Anterior cingulate cortex (tissue), 58 donors: Measurements from ENCODE around the gene MAP3K2.
A peak's percentile ranks its signal among the peaks of the same experiment; 100 is the strongest.
"Not testable (repeated sequence)": the region's sequence is repeated elsewhere in the genome, so short reads cannot be mapped to it uniquely, and the experiment has no call there.

Source experiments
- DNase-seq, 58 donors: peaks; one replicate each; lab custom pipeline; 2025; lab: John Stamatoyannopoulos, UW

Gene MAP3K2

DNA sequence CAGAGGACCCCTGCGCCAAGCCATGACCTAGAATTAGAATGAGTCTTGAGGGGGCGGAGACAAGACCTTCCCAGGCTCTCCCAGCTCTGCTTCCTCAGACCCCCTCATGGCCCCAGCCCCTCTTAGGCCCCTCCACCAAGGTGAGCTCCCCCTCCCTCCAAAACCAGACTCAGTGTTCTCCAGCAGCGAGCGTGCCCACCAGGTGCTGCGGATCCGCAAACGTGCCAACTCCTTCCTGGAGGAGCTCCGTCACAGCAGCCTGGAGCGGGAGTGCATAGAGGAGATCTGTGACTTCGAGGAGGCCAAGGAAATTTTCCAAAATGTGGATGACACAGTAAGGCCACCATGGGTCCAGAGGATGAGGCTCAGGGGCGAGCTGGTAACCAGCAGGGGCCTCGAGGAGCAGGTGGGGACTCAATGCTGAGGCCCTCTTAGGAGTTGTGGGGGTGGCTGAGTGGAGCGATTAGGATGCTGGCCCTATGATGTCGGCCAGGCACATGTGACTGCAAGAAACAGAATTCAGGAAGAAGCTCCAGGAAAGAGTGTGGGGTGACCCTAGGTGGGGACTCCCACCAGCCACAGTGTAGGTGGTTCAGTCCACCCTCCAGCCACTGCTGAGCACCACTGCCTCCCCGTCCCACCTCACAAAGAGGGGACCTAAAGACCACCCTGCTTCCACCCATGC, 33.5 kb upstream of the MAP3K2 start:
- DNase-seq: no peak

DNA sequence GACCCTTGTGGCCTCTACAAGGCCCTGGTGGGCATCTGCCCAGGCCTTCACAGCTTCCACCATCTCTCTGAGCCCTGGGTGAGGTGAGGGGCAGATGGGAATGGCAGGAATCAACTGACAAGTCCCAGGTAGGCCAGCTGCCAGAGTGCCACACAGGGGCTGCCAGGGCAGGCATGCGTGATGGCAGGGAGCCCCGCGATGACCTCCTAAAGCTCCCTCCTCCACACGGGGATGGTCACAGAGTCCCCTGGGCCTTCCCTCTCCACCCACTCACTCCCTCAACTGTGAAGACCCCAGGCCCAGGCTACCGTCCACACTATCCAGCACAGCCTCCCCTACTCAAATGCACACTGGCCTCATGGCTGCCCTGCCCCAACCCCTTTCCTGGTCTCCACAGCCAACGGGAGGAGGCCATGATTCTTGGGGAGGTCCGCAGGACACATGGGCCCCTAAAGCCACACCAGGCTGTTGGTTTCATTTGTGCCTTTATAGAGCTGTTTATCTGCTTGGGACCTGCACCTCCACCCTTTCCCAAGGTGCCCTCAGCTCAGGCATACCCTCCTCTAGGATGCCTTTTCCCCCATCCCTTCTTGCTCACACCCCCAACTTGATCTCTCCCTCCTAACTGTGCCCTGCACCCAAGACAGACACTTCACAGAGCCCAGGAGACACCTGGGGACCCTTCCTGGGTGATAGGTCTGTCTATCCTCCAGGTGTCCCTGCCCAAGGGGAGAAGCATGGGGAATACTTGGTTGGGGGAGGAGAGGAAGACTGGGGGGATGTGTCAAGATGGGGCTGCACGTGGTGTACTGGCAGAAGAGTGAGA, 32.5 kb upstream of the MAP3K2 start:
- DNase-seq: no peak

DNA sequence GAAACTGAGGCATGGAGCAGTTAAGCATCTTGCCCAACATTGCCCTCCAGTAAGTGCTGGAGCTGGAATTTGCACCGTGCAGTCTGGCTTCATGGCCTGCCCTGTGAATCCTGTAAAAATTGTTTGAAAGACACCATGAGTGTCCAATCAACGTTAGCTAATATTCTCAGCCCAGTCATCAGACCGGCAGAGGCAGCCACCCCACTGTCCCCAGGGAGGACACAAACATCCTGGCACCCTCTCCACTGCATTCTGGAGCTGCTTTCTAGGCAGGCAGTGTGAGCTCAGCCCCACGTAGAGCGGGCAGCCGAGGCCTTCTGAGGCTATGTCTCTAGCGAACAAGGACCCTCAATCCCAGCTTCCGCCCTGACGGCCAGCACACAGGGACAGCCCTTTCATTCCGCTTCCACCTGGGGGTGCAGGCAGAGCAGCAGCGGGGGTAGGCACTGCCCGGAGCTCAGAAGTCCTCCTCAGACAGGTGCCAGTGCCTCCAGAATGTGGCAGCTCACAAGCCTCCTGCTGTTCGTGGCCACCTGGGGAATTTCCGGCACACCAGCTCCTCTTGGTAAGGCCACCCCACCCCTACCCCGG, 31.8 kb upstream of the MAP3K2 start:
- no peak for DNase-seq

DNA sequence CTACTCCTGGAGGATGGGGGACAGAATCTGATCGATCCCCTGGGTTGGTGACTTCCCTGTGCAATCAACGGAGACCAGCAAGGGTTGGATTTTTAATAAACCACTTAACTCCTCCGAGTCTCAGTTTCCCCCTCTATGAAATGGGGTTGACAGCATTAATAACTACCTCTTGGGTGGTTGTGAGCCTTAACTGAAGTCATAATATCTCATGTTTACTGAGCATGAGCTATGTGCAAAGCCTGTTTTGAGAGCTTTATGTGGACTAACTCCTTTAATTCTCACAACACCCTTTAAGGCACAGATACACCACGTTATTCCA, 31.3 kb upstream of the MAP3K2 start:
- DNase-seq: no peak

DNA sequence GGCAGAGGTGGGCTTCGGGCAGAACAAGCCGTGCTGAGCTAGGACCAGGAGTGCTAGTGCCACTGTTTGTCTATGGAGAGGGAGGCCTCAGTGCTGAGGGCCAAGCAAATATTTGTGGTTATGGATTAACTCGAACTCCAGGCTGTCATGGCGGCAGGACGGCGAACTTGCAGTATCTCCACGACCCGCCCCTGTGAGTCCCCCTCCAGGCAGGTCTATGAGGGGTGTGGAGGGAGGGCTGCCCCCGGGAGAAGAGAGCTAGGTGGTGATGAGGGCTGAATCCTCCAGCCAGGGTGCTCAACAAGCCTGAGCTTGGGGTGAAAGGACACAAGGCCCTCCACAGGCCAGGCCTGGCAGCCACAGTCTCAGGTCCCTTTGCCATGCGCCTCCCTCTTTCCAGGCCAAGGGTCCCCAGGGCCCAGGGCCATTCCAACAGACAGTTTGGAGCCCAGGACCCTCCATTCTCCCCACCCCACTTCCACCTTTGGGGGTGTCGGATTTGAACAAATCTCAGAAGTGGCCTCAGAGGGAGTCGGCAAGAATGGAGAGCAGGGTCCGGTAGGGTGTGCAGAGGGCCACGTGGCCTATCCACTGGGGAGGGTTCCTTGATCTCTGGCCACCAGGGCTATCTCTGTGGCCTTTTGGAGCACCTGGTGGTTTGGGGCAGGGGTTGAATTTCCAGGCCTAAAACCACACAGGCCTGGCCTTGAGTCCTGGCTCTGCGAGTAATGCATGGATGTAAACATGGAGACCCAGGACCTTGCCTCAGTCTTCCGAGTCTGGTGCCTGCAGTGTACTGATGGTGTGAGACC, 30.7 kb upstream of the MAP3K2 start, which contains the start of gene PROC:
TSS of gene PROC (plus strand) at position 128 of the 812 bp plus-strand sequence. CDS start 1,516 bp downstream, outside the sequence.
- no peak for DNase-seq

DNA sequence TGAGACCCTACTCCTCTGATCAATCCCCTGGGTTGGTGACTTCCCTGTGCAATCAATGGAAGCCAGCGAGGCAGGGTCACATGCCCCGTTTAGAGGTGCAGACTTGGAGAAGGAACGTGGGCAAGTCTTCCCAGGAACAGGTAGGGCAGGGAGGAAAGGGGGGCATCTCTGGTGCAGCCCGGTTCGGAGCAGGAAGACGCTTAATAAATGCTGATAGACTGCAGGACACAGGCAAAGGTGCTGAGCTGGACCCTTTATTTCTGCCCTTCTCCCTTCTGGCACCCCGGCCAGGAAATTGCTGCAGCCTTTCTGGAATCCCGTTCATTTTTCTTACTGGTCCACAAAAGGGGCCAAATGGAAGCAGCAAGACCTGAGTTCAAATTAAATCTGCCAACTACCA, 29.6 kb upstream of the MAP3K2 start:
- no peak for DNase-seq

DNA sequence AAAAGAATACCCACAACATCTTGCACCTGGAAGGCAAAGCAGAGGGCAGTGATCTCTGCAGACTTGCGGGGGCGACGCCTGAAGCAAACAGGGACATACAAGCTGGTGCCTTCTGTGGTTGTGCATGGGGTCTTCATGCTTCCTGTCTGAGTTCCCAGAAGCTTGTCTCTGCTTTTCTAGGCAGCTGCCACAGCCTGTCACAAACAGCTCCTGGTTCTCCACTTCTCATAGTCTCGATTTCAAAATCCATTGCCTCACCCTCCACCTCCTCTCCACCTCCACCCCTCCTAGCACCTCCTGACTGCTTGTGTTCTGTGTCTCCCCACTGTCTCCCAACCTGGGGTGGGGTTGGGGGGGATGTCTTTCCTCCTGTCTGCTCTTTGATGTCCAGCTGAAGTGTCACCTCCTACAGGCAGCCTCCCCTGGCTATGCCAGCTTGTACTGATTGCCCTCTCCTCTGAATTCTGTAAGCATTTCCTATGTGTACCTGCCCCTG, 28.8 kb upstream of the MAP3K2 start:
- DNase-seq: no peak

DNA sequence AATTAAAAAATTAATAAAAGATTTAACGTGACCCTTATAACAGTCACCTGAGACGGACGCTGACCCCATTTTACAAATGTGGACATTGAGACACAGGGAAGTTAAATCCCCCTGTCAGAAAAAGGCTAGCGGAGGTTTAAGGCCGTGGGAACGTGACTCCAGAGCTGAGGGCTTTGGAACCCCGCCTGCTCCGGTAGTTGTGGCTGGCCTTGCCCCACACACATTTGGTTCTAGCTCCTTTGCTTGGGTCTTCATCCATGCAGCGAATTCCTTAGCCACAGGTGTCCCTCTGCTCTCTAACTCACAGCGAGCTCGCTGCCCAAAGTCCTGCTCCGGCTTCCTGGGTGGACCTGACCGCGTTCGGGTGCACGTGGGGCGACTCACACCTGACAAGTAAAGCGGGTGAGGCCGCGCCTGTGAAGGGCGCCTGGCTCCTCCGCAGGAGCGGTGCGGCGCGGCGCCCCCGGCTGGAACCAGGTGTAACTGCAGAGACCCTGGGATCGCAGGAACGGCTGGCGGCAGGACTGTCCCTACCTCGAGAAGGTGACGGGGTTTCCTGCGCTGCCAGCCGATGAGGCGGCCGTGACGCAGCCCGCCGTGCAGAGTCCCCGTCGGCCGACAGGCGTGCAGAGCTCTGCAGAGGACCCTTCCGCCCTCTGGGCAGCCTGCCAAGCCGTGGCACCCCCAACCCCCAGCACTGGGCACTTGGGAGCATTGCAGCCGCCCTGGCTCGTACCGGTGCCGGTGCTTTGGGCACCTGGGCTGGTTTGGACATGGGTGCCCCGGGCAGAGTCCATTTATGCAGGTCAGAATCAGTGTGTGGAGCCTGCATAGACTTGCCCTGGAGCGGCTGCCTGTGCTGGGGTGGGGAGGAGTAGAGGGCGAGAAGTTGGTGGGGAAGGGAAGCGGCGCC, 28.1 kb upstream of the MAP3K2 start:
- peak in 19 of 58 donors; percentile 12 to 48 (median 29) for DNase-seq

DNA sequence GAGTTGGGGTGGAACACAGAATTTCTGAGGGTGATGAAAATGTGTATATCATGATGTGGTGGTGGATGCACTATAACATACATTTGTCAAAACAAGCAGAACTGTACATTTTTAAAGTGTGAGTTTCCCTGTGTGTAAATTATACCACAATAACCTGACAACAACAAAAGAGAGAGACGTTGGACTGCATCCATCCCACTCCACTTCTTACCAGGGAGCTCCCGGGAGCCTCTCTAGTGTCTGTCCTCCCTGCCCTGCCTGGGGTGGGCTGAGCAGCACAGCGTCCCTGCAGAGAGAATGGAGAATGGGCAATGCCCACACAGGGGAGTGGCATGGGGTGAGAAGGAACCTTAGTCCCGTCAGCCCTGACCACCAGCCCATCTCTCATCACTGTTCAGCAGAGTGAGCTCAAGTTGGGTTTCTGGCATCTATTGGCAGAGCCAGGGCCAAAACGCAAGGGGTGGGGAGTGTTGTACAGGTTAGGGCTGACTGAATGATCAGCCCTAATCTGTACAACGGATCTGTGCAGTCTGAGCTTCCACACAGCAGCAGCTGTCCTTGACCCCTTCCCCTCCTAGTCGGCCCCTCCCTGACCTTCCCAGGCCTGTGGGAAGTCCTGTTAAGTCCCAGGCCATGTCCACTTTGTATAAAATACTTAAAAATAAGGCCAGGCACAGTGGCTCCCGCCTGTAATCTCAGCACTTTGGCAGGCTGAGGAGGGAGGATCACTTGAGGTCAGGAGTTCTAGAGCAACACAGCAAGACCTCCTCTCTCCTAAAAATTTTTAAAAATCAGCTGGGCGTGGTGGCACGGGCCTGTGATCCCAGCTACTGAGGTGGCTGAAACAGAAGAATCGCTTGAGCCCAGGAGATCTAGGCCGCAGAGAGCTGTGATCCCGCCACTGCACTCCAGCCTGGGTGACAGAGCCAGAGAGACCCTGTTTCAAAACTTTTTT, 27.1 kb upstream of the MAP3K2 start:
- no peak for DNase-seq

DNA sequence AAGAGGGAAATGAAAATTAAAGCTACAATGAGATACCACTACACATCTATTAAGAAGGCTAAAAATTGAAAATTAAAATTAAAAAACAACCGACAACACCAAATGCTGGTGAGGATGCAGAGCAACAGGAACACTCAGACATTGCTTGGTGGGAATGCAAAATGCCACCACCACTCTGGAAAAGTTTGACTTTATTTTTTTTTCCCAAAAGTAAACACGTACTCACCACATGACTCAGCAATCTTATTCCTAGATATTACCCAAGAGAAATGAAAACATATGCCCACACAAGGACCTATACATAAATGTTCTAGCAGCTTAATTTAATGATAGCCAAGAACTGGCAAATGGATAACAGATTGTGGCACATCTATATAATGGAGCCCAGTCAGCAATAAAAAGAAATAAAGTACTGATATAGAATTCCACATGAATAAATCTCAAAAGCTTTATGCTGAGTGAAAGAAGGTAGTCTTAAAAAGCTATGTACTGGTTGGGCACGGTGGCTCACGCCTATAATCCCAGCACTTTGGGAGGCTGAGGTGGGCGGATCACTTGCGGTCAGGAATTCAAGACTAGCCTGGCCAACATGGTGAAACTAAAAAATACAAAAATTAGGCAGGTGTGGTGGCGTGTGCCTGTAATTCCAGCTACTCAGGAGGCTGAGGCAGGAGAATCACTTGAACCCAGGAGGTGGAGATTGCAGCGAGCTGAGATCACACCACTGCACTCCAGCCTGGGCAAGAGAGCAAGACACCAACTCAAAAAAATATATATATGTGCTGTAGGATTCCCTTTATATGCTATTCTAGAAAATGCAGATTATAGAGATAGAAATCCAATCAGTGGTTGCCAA, 26.2 kb upstream of the MAP3K2 start:
- DNase-seq: no peak

DNA sequence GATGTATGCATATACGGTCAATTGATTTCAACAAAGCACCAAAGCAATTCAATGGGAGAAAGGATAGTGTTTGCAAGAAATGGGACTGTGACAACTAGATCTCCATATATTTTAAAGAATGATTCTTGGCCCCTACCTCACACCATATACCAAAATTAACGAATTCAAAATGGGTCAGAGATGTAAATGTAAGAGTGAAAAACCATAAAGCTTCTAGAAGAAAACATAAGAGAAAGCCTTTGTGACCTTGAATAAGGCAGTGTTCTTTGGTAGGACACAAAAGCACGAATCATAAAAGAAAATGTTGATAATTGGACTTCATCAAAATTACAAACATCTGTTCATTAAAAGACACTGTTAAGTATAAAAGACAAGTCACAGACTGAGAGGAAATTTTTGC, 25.4 kb upstream of the MAP3K2 start:
- no peak for DNase-seq

DNA sequence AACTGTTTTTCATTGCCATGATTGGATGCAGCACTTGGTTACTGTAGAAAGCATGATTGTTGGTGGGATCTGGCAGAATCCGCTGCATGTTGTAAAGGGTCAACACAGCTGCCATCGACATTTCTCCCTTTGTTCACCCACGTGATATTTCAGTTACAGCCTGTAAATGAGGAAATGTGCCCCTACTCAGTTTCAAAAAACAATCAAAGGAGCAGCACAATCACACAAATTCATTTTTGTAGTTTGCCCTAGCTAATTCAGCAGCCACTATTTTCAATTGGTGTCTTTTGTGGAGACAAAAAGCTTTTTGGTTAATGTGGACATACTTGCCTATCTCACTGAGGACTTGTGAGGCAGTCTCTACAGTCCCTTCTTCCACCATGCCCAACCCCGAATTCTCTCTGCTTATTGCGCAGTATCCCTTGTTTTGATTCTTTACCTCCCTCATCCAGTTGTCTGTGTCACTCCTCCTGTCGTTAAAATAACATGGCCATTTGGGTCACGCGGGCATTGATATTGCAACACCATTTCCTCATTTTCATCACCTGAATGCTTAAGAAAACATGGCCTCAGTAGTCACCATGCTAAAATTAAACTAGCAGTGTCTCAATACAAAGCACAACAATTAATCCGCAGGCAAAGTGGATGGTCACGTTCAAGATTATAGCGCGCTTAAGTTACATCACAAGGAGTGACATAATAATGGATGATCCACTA, 24.0 kb upstream of the MAP3K2 start:
- DNase-seq: no peak

DNA sequence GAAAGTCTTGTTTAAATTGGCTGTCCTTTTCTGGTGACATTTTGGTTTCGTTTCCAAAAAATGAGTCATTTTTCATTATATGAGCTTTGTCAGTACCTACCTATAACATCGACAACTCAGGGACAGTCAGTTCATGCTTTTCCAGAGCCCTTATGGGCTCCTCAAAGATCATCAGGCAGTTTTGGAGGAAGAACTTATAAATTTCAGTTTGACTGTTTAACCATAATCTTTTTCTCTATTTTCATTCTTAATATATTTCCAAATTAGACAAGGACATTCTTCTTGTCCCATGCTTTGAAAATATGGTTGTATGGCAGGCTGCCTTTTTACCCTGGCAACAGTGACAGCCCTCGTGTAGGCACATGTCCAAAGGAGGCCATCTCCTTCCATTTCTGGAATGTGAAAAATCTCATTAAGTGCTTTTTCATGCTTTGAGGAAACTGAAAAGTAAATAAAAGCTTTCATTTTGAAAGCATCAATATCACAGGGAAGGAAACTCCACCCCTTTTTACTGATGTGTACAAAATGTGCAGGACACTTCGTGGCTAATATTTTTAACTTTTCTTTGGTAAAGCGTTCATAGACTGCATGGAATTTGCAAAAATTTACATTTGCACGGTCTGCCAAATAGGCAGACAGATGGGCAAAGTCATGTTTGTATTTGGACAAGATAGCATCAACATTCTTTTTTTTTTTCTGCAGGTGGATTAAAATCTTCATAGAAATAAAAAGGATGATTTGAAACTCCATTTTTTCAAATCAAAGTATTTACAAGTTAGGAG, 23.3 kb upstream of the MAP3K2 start:
- peak in 1 of 58 donors; percentile 12 for DNase-seq

DNA sequence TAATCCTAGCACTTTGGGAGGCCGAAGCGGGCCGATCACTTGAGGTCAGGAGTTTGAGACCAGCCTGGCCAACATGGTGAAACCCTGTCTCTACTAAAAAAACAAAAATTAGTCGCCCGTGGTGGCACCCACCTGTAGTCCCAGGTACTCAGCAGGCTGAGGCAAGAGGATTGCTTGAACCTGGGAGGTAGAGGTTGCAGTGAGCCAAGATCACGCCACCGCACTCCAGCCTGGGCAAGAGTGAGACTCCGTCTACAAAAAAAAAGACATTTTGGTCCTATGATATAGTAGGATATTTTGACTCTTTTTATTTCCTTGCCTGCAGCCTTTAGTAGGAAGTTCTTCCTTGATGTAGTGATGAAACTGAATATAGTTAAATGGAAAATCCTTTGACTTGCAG, 21.9 kb upstream of the MAP3K2 start:
- not testable (repeated sequence) for DNase-seq

DNA sequence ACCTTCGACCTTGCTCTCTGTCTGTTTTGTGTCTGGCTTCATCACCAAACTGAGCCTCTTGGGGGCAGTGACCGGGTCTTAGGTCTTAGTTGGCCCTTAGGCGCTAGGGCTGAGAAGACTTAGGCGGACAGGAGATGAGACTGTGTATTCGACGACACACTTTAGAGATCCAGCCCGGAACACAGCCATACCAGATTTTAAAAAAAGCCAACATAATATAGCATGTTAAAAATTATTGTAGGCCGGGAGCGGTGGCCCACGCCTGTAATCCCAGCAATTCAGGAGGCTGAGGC, 21.0 kb upstream of the MAP3K2 start:
- DNase-seq: no peak
